CD14-positive monocyte (primary cell): Measurements from ENCODE around the gene C1QTNF1. TPM values are rescaled to one million over a fixed set of nuclear protein-coding genes. Genes with fewer than 3 reads are reported as not detected.

Experiments
- DNase-seq, 3 donors: peaks; one replicate each; pipeline ENCODE4 v3.0.0-alpha.2; 2011 to 2022
- H2AFZ ChIP-seq: 2 replicates; pipeline ENCODE4 v1.6.0; 2012; ENCODE audit warnings: mild to moderate bottlenecking, low read depth, low read length, inconsistent platforms; ENCODE audit not compliant: insufficient read depth, poor library complexity, severe bottlenecking
- H3K27ac ChIP-seq, 2 donors: 1 replicate in 1 of 2; 2 replicates in 1 of 2; pipeline ENCODE4 v1.5.1; 2012 to 2013; ENCODE audit warnings: low read length in 2 of 2, control low read depth in 1 of 2, inconsistent platforms in 1 of 2, low read depth in 1 of 2, mild to moderate bottlenecking in 1 of 2
- H3K27me3 ChIP-seq, 2 donors: one replicate each; pipeline versions ENCODE4 v1.6.0 to v1.6.1; 2011 to 2013; ENCODE audit warnings: low read length in 2 of 2; ENCODE audit not compliant: control insufficient read depth in 2 of 2, insufficient read depth in 2 of 2
- H3K36me3 ChIP-seq, 2 donors: replicated peaks in 1 of 2; 1 replicate in 1 of 2; 2 replicates in 1 of 2; pipeline versions ENCODE4 v1.5.1 to v1.6.1; 2012 to 2013; ENCODE audit warnings: low read length in 2 of 2, control low read depth in 1 of 2, inconsistent platforms in 1 of 2, mild to moderate bottlenecking in 1 of 2; ENCODE audit not compliant: insufficient read depth in 2 of 2, control insufficient read depth in 1 of 2
- H3K4me1 ChIP-seq, 2 donors: 1 replicate in 1 of 2; 2 replicates in 1 of 2; pipeline versions ENCODE4 v1.5.1 to v1.6.1; 2012 to 2013; ENCODE audit warnings: low read length in 2 of 2, control low read depth in 1 of 2, inconsistent platforms in 1 of 2, mild to moderate bottlenecking in 1 of 2, moderate library complexity in 1 of 2; ENCODE audit not compliant: insufficient read depth in 2 of 2, control insufficient read depth in 1 of 2
- H3K4me2 ChIP-seq: replicated peaks from 2 replicates; pipeline ENCODE3; 2012; ENCODE audit warnings: low read length, moderate library complexity, mild to moderate bottlenecking; ENCODE audit not compliant: poor library complexity, severe bottlenecking; ENCODE audit errors: extremely low read depth
- H3K4me3 ChIP-seq, 3 experiments: fragments of 200-600 bp in 1 of 3; sonication (generic) in 1 of 3; replicated peaks in 1 of 3; 1 replicate in 2 of 3; 2 replicates in 1 of 3; pipeline ENCODE4 v1.5.1; 2011 to 2013; ENCODE audit warnings: low read length in 3 of 3, mild to moderate bottlenecking in 3 of 3, control low read depth in 2 of 3, low read depth in 2 of 3, inconsistent platforms in 1 of 3, moderate library complexity in 1 of 3
- H3K79me2 ChIP-seq: 2 replicates; pipeline ENCODE4 v1.6.0; 2012; ENCODE audit warnings: mild to moderate bottlenecking, control low read depth, inconsistent platforms, low read length, moderate library complexity; ENCODE audit not compliant: insufficient read depth
- H3K9ac ChIP-seq: 2 replicates; pipeline ENCODE4 v1.6.0; 2017; ENCODE audit warnings: low read length, mild to moderate bottlenecking; ENCODE audit not compliant: insufficient read depth, poor library complexity, severe bottlenecking
- H3K9me3 ChIP-seq, 2 donors: replicated peaks in 1 of 2; 1 replicate in 1 of 2; 2 replicates in 1 of 2; pipeline versions ENCODE4 v1.5.1 to v1.6.1; 2012 to 2013; ENCODE audit warnings: low read length in 2 of 2, control low read depth in 1 of 2; ENCODE audit not compliant: control insufficient read depth in 1 of 2, insufficient read depth in 1 of 2
- H4K20me1 ChIP-seq: 2 replicates; pipeline ENCODE4 v1.6.0; 2012; ENCODE audit warnings: mild to moderate bottlenecking, low read length, control low read depth, moderate library complexity; ENCODE audit not compliant: insufficient read depth
- H3K27ac Mint-ChIP-seq, 7 donors: one replicate each; pipeline ENCODE4 v1.8.0; 2020; ENCODE audit warnings: mild to moderate bottlenecking in 7 of 7, mixed read lengths in 7 of 7, moderate library complexity in 6 of 7, inconsistent platforms in 2 of 7
- H3K27me3 Mint-ChIP-seq, 3 donors: one replicate each; pipeline ENCODE4 v1.8.0; 2021 to 2022; ENCODE audit warnings: low read depth in 3 of 3, mild to moderate bottlenecking in 3 of 3, mixed read lengths in 3 of 3, moderate library complexity in 3 of 3, inconsistent platforms in 1 of 3
- H3K36me3 Mint-ChIP-seq, 2 donors: one replicate each; pipeline ENCODE4 v1.8.0; 2020; ENCODE audit warnings: mixed read lengths in 2 of 2, inconsistent platforms in 1 of 2, mild to moderate bottlenecking in 1 of 2
- H3K4me1 Mint-ChIP-seq: one replicate; pipeline ENCODE4 v1.8.0; 2020; ENCODE audit warnings: mild to moderate bottlenecking, mixed read lengths
- H3K4me3 Mint-ChIP-seq, 2 donors: one replicate each; pipeline ENCODE4 v1.8.0; 2020; ENCODE audit warnings: mild to moderate bottlenecking in 2 of 2, mixed read lengths in 2 of 2, moderate library complexity in 1 of 2
- H3K9me3 Mint-ChIP-seq, 7 donors: one replicate each; pipeline ENCODE4 v1.8.0; 2020 to 2022; ENCODE audit warnings: mixed read lengths in 7 of 7, mild to moderate bottlenecking in 6 of 7, moderate library complexity in 6 of 7, inconsistent platforms in 2 of 7
- WGBS: methylation state at CpG from one replicate; pipeline ENCODE4 v1.1.5; 2013; ENCODE audit warnings: missing lambda C conversion rate; ENCODE audit not compliant: insufficient coverage; 5-methylcytosine and 5-hydroxymethylcytosine counted together
- intact Hi-C, 2 donors: fragments of 100-400 bp; cut with micrococcal nuclease; formaldehyde crosslinking; loops; one replicate each; pipeline versions ENCODE4 v1.15.0 to v1.15.1; 2023
- polyA plus RNA-seq, 3 donors: library from polyadenylated mRNA; depleted of rRNA in 1 of 3; unstranded in 2 of 3; stranded (reverse) in 1 of 3; fragments of 300-500 nt in 2 of 3; fragments of >200 nt in 1 of 3; fragmentation: Illumina TruSeq in 2 of 3; gene quantifications; 1 replicate in 2 of 3; 2 replicates in 1 of 3; pipeline ENCODE4 v1.2.3, GENCODE V29; 2012 to 2021
- TF ChIP-seq, protein P1 (sequence below): fragments of 200-600 bp; IDR thresholded peaks from one replicate; pipeline ENCODE4 v1.8.0; 2022; ENCODE audit warnings: antibody characterized with exemption, mild to moderate bottlenecking

The C1QTNF1 gene
- polyA plus RNA-seq, 3 donors, result not detected

DNA sequence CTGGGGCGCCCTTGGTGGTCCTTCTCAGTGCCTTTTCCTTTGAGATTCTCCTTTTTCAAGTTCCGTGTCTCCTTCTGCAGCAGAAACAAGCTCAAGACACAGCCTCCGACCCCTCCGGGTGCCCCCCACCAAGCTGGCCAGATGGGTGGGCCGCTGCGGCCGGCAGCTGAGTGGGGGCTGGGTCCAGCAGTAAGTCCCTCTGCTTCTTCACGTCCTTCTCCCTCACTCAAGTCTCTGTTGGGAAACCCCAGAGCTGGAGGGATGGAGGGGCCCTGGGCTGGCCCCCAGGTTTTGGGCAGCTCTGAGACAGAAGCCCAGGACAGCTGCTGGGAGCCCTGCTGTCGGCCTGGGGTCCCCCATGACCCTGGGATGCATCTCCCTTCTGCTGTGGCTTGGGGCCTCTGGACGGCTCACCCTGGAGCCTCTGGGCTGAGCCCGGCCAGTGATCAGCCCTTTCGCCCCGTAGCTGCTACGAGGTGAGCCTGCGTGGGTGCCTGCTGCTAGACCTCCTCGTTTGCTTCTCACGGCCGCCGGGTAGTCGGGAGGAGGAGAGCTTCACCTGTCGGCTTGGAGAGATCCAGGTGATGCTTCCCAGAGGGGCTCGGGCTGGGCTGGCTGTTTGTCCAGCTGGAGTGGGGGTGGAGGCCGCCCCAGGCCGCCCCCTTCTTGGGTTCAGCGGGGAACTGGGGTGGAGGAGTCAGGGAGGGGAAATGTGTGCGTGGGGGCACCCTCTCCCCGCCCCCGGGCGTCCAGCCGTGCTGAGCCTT lies 61.4 kb downstream of the C1QTNF1 start:
- Histone ChIP-seq H3K4me2 (no peak overlapping the region), H3K27ac (no peak overlapping the region), H3K36me3 (peaks cover 53 to 69% of the 10 kb centered on the region in 2 donors), H4K20me1 (peaks cover 38% of the 10 kb centered on the region), H3K4me1 (no peaks in the 10 kb centered on the region), H3K9ac (no peak overlapping the region), H3K27me3 (no peaks in the 10 kb centered on the region), H3K4me3 (no peak overlapping the region), H3K9me3 (no peaks in the 10 kb centered on the region), H3K79me2 (no peaks in the 10 kb centered on the region), H2AFZ (no peak overlapping the region)
- 95% methylated on average over 19 of the region's 30 CpGs for WGBS
- DNase-seq, result no peak
- Mint-ChIP-seq H3K9me3 (no peaks in the 10 kb centered on the region), H3K27ac (peak overlapping the region in 1 of 7 donors; percentile 24), H3K27me3 (no peaks in the 10 kb centered on the region), H3K36me3 (peaks cover 50 to 74% of the 10 kb centered on the region in 2 donors), H3K4me1 (no peaks in the 10 kb centered on the region), H3K4me3 (no peak overlapping the region)
- TF ChIP-seq, protein P1, sequence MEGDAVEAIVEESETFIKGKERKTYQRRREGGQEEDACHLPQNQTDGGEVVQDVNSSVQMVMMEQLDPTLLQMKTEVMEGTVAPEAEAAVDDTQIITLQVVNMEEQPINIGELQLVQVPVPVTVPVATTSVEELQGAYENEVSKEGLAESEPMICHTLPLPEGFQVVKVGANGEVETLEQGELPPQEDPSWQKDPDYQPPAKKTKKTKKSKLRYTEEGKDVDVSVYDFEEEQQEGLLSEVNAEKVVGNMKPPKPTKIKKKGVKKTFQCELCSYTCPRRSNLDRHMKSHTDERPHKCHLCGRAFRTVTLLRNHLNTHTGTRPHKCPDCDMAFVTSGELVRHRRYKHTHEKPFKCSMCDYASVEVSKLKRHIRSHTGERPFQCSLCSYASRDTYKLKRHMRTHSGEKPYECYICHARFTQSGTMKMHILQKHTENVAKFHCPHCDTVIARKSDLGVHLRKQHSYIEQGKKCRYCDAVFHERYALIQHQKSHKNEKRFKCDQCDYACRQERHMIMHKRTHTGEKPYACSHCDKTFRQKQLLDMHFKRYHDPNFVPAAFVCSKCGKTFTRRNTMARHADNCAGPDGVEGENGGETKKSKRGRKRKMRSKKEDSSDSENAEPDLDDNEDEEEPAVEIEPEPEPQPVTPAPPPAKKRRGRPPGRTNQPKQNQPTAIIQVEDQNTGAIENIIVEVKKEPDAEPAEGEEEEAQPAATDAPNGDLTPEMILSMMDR, result no peak
- intact Hi-C loops, result no loop called here

DNA sequence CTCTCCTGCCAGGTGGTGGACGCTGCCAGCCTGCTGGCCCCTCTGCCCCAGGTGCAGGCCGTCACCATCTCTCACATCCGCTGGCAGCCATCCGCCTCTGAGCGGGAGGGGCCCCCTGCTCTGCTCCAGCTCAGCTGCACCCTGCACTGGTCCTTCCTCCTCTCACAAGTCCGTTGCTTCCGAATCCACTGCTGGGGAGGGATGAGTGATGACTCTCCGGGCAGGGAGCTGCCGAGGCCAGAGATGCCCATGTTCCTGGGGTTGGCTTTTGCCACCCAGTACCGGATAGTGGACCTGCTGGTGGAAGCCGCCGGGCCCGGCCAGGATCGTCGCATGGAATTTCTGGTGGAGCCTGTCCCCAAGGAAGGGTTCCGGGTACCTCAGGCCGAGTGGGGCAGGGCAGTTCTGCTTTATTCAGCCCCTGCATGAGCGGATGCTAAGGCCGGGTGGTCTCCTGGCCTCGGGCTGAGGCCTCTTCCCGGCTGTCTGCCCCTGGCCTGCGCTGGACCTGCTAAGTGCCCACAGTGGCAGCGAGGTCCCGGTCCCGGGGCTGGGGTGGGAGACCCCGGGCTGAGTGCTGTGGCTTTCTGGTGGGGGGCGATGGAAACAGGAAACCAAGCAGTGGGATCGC lies 62.1 kb downstream of the C1QTNF1 start:
- Mint-ChIP-seq H3K36me3 (peaks cover 43 to 67% of the 10 kb centered on the region in 2 donors), H3K27me3 (peaks cover 0 to 3% (median 0%) of the 10 kb centered on the region in 3 donors), H3K9me3 (no peaks in the 10 kb centered on the region), H3K4me1 (no peaks in the 10 kb centered on the region), H3K27ac (no peak overlapping the region), H3K4me3 (no peak overlapping the region)
- intact Hi-C loops, result no loop called here
- H3K9me3 ChIP-seq, result no peaks in the 10 kb centered on the region
- H3K27ac ChIP-seq, result no peak overlapping the region
- 97% methylated on average over 23 of the region's 28 CpGs for WGBS
- H4K20me1 ChIP-seq, result peaks cover 38% of the 10 kb centered on the region
- no peak overlapping the region for H3K4me3 ChIP-seq
- H3K36me3 ChIP-seq, result peaks cover 48 to 62% of the 10 kb centered on the region in 2 donors
- H3K9ac ChIP-seq, result no peak overlapping the region
- H3K27me3 ChIP-seq, result no peaks in the 10 kb centered on the region
- no peak overlapping the region for H3K4me2 ChIP-seq
- no peak for DNase-seq
- TF ChIP-seq, protein P1, result no peak
- H3K4me1 ChIP-seq, result no peaks in the 10 kb centered on the region
- no peaks in the 10 kb centered on the region for H3K79me2 ChIP-seq
- H2AFZ ChIP-seq, result no peak overlapping the region
